NCI-H1092 (cell line): ENCODE data around the gene TSPEAR.

Experiments used
- DNase-seq: peaks from one replicate; lab custom pipeline; 2025; lab: John Stamatoyannopoulos, UW

TSPEAR gene

GRCh38 chr21:44483288-44484237 lies 227.8 kb downstream of the TSPEAR start:
- no peak for DNase-seq

- DNase-seq = no peak
Observed at GRCh38 chr21:44482581-44483287, 228.6 kb downstream of the TSPEAR start.

- DNase-seq = no peak
Observed at GRCh38 chr21:44480200-44481053, 230.9 kb downstream of the TSPEAR start.

DNA sequence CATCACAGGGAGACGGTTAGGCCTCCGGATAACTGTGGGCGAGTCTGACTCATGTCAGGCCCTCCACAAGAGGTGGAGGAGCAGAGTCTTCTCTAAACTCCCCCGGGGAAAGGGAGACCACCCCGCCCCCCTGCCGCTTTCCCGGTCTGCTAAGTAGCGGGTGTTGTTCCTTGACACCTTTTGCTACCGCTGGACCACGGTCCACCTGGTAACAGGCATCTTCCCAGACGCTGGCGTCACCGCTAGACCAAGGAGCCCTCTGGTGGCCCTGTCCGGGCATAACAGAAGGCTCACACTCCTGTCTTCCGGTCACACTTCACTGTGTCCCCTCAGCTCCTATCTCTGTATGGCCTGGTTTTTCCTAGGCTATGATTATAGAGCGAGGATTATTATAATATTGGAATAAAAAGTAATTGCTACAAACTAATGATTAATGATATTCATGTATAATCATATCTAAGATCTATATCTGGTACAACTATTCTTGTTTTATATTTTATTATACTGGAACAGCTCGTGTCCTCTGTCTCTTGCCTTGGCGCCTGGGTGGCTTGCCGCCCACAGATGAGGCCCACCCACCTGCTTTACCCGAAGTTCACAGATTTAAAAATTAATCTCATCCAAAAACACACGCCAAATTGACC lies 231.7 kb downstream of the TSPEAR start:
- peak; percentile 31 for DNase-seq

DNA sequence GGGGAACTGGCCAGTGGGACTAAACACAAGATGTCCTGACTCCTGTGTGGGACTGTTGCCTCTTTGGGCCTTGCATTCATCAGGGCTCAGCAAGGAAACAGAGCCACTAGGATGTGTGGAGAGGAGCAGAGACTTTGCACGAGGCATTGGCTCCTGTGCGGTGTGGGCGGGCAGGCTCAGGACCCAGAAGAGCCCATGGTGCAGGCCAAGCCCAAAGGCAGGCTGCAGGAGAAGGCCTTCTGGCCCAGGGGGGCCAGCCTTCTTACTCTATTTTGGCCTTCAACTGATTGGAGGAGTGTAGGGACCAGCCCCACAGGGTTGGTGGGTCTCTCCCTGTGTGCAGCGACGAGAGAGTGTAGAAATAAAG lies 232.6 kb downstream of the TSPEAR start:
- no peak for DNase-seq

DNA sequence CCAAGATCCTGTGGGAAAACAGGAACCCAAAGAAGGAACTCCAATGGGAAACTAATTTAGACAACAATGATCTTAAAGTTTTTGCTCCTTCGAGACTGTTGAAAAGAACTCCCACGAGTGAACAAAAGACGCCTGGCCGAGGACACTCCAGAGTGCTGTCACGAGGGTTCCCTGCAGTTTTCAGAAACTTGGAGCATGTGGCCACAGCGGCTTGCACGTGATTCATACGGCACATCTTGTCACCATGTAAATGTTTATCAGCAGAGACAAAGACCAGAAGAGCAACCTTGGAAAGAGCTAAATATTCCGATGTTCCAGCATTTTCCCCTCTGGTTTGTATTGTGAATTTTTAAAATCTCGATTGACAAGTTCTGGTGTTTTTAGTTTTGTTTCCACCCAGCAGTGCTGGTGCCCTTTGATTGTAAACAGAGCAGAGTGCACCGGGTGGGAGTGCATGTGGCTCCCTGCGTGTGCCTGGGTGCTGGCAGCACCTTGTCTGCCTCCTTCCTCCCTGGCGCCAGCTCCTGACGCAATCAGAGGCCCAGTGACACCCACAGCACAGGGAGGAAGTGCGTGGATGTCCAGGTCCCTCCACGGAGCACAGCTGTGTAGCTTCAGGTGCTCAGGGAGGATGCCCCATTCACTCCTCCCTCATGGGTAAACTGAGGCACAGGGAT lies 233.1 kb downstream of the TSPEAR start:
- no peak for DNase-seq

DNA sequence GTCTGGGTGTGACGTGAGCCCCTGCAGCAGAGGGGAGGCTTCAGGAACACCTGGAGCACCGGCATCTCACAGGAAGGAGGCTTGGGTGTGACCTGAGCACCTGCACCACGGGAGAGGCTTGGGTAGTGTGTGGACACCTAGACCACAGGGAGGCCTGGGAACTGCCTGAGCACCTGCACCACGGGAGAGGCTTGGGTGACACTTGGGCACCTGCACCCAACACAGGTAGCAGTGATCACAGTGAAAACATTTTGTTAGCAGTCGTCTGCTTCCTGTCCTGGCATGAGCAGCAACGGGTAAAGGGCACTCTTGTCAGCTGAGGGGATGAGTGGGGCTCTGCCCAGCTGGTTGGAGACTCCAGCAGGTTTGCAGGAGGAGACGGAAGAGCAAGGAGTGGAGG lies 233.7 kb downstream of the TSPEAR start:
- no peak for DNase-seq

DNA sequence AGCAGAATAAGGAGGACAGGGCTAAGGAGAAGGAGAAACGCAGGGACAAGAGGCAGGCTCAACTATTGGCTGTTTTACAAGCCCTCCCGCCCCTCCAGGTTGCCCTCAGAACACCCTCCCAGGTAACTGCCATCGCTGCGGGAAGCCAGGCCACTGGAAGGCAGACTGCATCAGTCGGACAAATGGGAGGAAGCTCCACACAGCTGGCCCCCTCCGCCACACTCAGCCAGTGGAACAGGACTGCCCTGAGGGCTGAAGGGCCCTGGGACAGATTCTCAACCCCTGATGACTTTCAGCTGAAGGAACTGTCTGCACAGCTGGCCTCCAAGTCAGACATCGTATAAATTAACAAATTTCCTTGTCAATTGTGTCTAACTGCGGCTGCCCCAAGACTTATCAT lies 234.2 kb downstream of the TSPEAR start:
- DNase-seq = no peak

GRCh38 chr21:44475266-44475845 lies 236.0 kb downstream of the TSPEAR start:
- DNase-seq = no peak

- no peak for DNase-seq
Observed at GRCh38 chr21:44473915-44474555, 237.3 kb downstream of the TSPEAR start.

DNA sequence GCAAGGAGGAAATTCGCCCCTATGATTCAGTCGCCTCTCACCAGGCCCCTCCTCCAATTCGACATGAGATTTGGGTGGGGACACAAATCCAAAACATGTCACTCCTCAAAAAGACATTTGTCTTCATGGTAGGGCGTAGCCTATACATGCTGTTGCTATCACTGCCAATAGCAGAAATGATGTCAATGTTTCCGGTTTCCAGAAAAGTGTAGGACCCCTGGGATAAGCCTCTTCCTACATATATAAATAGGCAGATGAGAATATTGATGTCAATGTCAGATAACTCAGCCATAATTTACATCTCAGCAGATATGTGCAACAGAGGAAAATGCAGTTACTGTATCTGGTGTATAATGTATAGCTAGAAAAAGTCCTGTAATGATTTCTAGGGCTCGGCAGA lies 239.4 kb downstream of the TSPEAR start:
- DNase-seq = no peak

DNA sequence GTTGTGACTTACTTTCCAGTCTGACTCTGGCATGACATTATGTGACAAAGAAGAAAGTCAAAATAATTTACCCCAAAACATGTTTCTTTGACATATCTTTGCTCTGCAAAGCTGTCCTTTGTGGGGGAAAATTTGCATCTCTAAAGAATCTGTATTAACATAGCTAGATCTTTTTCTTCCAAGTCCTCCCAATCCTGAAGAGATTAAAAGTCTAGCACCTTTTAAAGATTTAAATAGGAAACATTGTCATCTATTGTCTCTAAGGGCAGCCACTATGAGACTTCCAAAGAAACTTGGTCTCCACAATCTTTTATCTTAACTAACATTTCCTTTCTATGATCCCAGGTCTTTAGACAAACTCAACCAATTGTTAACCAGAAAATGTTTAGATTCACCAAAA lies 240.0 kb downstream of the TSPEAR start:
- no peak for DNase-seq

DNA sequence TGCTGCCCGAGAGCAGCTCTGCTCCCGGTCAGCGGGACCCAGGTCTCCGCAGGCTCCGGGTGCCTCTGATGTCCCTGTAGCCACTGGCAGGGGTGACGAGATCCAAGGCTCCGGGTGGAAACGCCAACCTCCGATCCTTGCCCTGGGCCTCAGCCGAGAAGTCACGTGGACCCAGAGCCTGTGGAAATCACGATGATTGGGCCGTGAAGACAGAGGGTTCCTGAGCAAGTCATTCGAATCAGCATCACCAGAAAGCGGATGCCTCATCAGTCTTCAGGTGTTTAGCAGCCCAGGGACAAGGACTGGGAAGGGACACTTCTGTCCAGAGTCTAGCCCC lies 243.5 kb downstream of the TSPEAR start:
- DNase-seq = no peak

DNA sequence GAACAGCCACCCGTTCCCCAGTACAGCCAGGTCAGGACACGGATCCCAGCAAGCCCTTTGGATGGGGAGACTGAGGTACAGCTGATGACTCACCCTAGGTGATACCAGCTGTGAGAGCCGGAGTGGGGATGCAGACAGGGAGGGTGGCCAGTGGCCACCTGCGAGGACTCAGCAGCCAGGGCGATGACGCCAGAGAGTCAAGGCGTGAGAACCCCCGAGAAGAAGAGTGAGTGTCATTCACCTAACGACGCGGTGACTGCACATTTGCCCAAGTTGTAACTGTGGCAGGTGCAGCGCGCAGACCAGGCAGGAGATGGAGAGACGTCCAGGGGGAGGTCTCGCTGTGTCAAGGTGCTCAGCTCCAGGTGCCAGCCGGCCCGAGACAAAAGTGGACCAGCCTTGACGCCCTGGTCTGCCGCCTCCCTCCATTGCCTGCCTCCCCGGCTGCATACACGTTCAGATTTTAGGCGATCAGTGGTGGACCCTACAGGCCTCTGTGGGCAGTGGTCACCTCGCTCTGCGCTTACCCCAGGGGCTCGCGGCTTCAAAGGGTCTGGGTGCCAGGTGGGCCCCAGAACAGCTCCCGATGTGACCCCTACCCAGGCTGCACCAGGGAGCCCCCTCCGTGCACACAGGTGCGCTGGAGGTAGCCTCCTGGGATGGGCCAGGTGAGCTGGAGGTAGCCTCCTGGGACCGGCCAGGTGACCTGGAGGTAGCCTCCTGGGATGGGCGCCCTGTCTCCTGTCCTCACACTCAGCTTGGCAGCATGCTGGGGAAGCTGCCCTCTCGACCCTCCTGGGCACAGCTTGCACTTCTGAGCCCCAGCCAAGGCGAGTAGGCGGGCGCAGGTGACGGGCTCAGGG lies 244.1 kb downstream of the TSPEAR start:
- no peak for DNase-seq

DNA sequence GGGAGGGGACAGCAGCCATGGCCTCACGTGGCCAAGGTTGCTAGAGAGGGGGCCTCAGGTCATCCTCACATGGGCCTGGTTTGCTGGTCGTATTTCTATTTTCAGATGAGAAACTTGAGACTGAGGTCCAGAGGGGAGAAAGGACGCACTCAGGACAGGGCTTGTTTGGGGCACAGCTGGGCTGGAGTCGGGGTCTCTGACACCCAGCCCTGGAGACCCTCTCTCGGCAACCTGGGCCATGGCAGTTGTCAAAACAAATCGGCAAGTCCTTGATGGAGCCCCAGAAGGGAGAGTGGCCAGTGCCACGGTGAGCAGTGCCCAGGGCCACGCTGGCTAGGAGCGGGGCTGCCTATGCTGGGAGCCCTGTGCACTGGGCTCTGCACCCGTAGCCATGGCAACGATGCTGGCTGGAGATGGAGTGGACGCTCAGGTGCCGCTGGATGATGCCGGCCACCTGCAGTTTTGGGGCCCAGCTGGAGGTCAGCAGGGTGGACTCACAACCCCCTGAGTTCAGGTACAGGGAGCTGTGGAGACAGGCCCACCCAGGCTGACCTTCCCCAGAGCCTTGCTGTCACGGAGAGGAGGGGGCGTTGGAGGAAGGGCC lies 244.9 kb downstream of the TSPEAR start:
- peak; percentile 7 for DNase-seq

DNA sequence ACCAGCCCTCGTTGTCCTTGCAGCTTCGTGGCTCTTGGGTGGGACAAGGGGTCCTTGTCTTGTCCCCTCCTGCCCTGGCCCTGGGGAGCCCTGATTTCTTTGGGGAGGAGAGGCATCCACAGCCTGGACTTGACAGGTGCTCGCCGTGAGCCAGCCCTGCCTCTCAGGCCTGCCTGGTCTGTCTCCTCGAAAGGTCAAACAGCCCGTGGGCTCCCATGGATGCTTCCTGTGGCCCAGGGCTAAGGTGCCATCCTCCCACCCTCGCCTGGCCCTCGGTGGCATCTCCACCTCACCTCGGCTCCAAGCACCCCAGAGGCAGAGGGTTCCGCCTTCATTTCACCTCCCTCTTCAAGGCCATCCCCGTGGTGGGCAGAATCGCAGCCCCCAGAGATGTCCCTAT lies 247.0 kb downstream of the TSPEAR start:
- no peak for DNase-seq

DNA sequence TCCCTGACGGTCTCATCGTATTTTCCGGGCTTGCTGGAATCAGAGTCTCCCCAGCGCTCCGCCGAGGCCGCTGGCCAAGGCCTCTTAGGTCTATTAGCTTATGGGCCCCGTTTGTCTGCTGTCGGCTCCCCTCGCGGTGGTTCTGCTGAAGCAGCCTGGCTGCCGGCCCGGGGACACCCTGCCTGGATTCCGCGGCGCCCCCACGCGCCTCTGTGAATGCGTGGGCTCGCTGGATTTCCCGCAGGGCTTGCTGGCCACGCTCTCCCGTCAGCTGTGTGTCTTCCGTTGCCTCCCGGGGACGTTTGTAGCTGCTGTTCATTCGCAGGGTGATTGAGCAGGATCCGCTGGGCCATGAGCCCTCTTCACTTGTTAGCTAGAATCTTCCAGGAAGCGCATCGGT lies 247.6 kb downstream of the TSPEAR start:
- DNase-seq = no peak

GRCh38 chr21:44462834-44463200 lies 248.6 kb downstream of the TSPEAR start:
- no peak for DNase-seq
